Endothelial cell (in vitro differentiated cells): ENCODE measurements around the gene RTKN. TPM values are rescaled to one million over a fixed set of nuclear protein-coding genes. Genes with fewer than 3 reads are reported as not detected.
A peak's percentile ranks its signal among the peaks of the same experiment; 100 is the strongest.
"Not testable (repeated sequence)": the region's sequence is repeated elsewhere in the genome, so short reads cannot be mapped to it uniquely, and the experiment has no call there.

Source experiments
- DNase-seq: peaks from one replicate; pipeline ENCODE4 v3.0.0; 2021; ENCODE audit warnings: low spot score
- H3K27ac Mint-ChIP-seq: one replicate; pipeline ENCODE4 v1.8.0; 2021; ENCODE audit warnings: mixed read lengths, inconsistent platforms; ENCODE audit not compliant: unreplicated experiment
- H3K27me3 Mint-ChIP-seq: one replicate; pipeline ENCODE4 v1.8.0; 2021; ENCODE audit warnings: mild to moderate bottlenecking, moderate library complexity, mixed read lengths, inconsistent platforms; ENCODE audit not compliant: unreplicated experiment
- H3K36me3 Mint-ChIP-seq: one replicate; pipeline ENCODE4 v1.8.0; 2021; ENCODE audit warnings: mild to moderate bottlenecking, low read depth, mixed read lengths, inconsistent platforms; ENCODE audit not compliant: unreplicated experiment
- H3K4me1 Mint-ChIP-seq: one replicate; pipeline ENCODE4 v1.8.0; 2021; ENCODE audit warnings: mild to moderate bottlenecking, mixed read lengths, inconsistent platforms; ENCODE audit not compliant: unreplicated experiment
- H3K4me3 Mint-ChIP-seq: one replicate; pipeline ENCODE4 v1.8.0; 2021; ENCODE audit warnings: mild to moderate bottlenecking, mixed read lengths, inconsistent platforms; ENCODE audit not compliant: unreplicated experiment
- H3K9me3 Mint-ChIP-seq: one replicate; pipeline ENCODE4 v1.8.0; 2021; ENCODE audit warnings: mixed read lengths, inconsistent platforms; ENCODE audit not compliant: unreplicated experiment
- total RNA-seq: library from RNA; stranded (reverse); fragmentation: NEBNext Ultra II Directional; extraction: Animal tissue kit (Norgen Biotek cat#: 25700); gene quantifications from one replicate; pipeline ENCODE4 v1.2.1, GENCODE V29; 2021; ENCODE audit not compliant: unreplicated experiment
- TF ChIP-seq, protein P1 (sequence below): fragments of 200-600 bp; sonication (generic); IDR thresholded peaks from one replicate; pipeline ENCODE4 v1.5.0; 2021; ENCODE audit warnings: antibody characterized with exemption; ENCODE audit not compliant: unreplicated experiment

Gene RTKN
- total RNA-seq, 1 donor from 2014 or later, result 65.4 TPM

DNA sequence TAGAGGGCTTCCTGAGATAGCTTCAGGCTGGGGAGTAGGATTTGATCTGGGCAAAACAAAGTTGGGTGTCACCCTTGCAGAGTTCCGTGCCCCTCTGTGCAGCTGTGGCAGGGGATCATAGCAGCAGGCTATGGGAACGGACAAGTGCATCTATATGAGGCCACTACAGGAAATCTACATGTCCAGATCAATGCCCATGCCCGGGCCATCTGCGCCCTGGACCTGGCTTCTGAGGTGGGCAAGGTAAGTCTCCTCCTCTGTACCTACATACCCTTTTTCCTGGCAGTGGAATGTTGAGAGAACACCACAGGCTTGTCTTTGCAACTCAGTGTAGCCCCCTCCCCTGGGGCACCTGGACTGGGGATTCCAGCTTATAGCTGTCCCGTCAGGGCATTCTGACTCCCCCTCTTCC is 16.7 kb downstream of the RTKN start:
- H3K4me1 Mint-ChIP-seq, result peaks cover 13% of the 10 kb centered on the region
- H3K27ac Mint-ChIP-seq, result peak overlapping the region; percentile 39
- peak overlapping the region; percentile 59 for H3K4me3 Mint-ChIP-seq
- TF ChIP-seq, protein P1, sequence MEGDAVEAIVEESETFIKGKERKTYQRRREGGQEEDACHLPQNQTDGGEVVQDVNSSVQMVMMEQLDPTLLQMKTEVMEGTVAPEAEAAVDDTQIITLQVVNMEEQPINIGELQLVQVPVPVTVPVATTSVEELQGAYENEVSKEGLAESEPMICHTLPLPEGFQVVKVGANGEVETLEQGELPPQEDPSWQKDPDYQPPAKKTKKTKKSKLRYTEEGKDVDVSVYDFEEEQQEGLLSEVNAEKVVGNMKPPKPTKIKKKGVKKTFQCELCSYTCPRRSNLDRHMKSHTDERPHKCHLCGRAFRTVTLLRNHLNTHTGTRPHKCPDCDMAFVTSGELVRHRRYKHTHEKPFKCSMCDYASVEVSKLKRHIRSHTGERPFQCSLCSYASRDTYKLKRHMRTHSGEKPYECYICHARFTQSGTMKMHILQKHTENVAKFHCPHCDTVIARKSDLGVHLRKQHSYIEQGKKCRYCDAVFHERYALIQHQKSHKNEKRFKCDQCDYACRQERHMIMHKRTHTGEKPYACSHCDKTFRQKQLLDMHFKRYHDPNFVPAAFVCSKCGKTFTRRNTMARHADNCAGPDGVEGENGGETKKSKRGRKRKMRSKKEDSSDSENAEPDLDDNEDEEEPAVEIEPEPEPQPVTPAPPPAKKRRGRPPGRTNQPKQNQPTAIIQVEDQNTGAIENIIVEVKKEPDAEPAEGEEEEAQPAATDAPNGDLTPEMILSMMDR, result no peak
- H3K9me3 Mint-ChIP-seq, result no peaks in the 10 kb centered on the region
- H3K27me3 Mint-ChIP-seq, result peaks cover 14% of the 10 kb centered on the region
- no peak for DNase-seq
- peaks cover 47% of the 10 kb centered on the region for H3K36me3 Mint-ChIP-seq

DNA sequence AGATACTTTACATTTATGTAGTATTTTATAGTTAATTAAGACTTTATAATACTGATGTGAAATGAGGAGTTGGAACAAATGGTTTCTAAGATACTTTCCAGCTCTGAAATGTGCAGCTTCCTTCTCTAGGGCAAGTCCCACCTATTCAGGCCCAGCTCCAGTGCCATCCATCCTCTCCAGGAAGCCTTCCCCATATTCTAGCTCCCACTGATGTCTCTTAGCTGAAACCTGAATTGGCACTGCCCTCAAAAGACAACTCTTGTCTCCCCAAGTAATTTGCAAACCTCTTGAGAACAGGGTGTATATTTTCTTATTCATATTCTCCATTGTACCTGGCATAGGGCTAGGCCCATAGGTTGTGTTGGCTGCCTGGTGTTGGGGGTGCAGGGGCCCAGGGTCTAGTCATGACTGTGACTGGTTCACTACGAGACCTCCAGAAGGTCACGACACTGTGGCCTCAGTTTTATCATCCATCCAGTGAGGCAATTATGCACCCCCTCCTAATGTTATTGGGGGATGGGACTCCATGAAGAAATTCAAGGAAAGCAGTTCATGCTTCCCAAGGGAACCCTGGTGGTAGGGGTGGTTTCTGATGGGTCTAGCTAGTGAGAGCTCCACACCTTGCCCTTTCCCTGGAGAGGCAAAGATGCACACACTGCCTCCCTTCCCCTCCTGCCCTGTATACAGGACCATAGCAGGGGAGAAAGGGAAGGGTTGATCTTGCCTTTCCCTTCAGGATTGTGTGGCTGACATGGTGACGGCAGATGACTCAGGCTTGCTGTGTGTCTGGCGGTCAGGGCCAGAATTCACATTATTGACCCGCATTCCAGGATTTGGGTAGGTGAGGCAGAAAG is 17.4 kb downstream of the RTKN start:
- peaks cover 13% of the 10 kb centered on the region for H3K4me1 Mint-ChIP-seq
- peaks cover 43% of the 10 kb centered on the region for H3K36me3 Mint-ChIP-seq
- no peak for DNase-seq
- H3K27me3 Mint-ChIP-seq, result peaks cover 14% of the 10 kb centered on the region
- H3K4me3 Mint-ChIP-seq, result peak overlapping the region; percentile 59
- H3K9me3 Mint-ChIP-seq, result no peaks in the 10 kb centered on the region
- TF ChIP-seq, protein P1, result no peak
- H3K27ac Mint-ChIP-seq, result peak overlapping the region; percentile 39

DNA sequence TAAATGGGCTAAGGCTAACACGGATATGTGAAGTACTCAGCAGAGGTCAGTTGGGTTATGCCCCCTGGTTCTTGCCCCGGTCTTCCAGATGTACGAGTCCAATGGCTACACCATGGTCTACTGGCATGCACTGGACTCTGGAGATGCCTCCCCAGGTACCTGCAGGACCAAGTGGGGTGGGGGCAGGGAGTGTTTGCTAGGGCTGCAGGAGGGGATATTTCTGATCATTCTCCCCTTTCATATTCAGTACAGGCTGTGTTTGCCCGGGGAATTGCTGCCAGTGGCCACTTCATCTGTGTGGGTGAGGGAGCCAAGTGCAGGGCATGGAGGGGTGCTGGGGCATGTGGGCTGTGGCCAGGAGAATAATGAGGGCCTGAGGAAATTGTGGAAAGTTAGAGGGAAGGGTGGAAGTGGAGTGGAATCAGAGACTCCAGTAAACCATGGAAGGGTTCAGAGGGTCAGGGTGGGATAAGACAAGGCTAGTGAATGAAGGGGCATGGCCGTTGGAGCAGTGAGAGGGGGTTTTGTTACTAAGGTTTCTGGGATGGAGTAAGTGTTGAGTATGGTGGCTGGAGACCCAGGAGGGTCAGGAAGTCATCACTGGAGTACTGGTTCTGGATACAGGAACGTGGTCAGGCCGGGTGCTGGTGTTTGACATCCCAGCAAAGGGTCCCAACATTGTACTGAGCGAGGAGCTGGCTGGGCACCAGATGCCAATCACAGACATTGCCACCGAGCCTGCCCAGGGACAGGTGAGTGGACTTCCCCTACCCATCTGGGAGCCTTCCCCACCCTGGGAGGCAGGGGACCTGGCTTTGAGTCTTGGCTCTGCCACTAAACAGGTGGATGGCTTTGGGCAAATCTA is 18.3 kb downstream of the RTKN start:
- Mint-ChIP-seq H3K27ac (no peak overlapping the region), H3K4me3 (peak overlapping the region; percentile 75), H3K9me3 (no peaks in the 10 kb centered on the region), H3K4me1 (peaks cover 13% of the 10 kb centered on the region), H3K36me3 (peaks cover 34% of the 10 kb centered on the region), H3K27me3 (peaks cover 14% of the 10 kb centered on the region)
- TF ChIP-seq, protein P1, result no peak
- no peak for DNase-seq

DNA sequence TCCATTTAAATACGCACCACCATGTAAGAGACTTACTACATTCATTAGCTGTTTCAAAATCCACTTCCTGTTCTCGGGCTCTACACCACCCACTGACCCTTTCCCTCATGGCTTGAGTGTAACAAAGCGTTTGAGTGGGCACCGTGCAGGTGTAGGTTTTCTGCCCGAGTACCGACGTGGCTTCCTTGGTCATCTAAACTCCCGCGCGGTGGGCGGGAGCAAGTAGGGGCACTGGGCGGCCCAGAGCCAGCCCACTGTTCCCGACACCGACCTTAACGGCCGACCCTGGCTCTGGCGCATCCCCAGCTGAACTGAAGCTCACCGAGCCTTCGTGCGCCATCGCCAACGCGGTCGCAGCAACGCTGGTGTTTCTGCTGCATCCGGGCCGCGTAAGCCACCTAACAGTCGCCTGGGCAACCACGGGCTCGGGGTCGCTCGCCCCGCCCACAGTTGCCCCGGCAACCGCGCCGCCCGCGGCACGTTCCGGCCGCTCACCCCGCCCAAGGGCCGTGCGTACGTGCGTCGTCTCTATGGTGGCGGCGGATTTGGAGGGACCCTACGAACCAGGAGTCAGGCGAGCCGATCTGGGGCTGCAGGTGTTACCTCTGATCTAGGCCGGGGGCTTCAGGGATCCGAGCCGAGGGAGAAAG is 20.4 kb downstream of the RTKN start, which contains the start of the genes C2orf81 and WDR54:
Gene C2orf81 (minus strand): TSS at position 399 of the 650 bp plus-strand sequence. CDS start 59 bp downstream, at position 340.
Gene WDR54 (plus strand): TSS at position 510 of the 650 bp plus-strand sequence. CDS start 424 bp downstream, outside the sequence.
- peaks cover 11% of the 10 kb centered on the region for H3K27me3 Mint-ChIP-seq
- H3K4me3 Mint-ChIP-seq, result peak within 1 kb of the TSS; percentile 99
- peaks cover 13% of the 10 kb centered on the region for H3K4me1 Mint-ChIP-seq
- peak; percentile 88 for DNase-seq
- peak within 1 kb of the TSS; percentile 98 for H3K27ac Mint-ChIP-seq
- H3K9me3 Mint-ChIP-seq, result no peaks in the 10 kb centered on the region
- TF ChIP-seq, protein P1, result no peak
- H3K36me3 Mint-ChIP-seq, result peaks cover 17% of the 10 kb centered on the region

DNA sequence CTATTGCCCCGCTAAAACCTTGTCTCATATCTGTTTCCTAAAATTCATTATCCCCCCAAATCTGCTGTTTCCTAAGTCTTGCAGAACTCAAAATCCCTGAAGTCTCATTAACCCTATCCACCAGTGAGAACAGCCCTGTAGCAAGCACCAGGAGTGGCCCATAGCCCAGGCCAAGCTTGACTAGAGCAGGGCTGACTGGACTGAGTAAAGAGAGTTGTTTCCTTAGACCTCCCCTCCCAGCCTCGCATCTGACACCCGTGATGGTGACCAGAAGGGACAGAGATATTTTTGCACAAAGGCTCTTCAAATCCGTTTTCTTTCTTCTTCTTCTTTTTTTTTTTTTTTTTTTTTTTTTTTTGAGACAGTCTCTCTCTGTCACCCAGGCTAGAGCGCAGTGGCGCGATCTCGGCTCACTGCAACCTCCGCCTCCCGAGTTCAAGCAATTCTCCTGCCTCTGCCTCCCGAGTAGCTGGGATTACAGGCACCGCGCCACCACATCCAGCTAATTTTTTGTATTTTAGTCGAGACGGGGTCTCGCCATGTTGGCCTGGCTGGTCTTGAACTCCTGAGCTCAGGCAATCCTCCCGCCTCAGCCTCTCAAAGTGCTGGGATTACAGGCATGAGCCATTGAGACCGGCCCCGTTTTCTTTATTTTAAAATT is 21.2 kb downstream of the RTKN start:
- H3K27me3 Mint-ChIP-seq, DNase-seq, H3K9me3 Mint-ChIP-seq: not testable (repeated sequence)
- Mint-ChIP-seq H3K27ac (peak overlapping the region; percentile 97), H3K36me3 (peaks cover 17% of the 10 kb centered on the region), H3K4me1 (peaks cover 18% of the 10 kb centered on the region), H3K4me3 (peak overlapping the region; percentile 76)
